Pulmonary artery endothelial cell (primary cell): ENCODE data around the gene TSPAN32. TPM values are rescaled to one million over a fixed set of nuclear protein-coding genes. Genes with fewer than 3 reads are reported as not detected.
"Not testable (repeated sequence)": the region's sequence is repeated elsewhere in the genome, so short reads cannot be mapped to it uniquely, and the experiment has no call there.

ENCODE experiments used
- DNase-seq: peaks from one replicate; pipeline ENCODE4 v3.0.0-alpha.2; 2011; ENCODE audit warnings: low read depth, low spot score
- total RNA-seq: library from RNA; depleted of rRNA; stranded (reverse); fragments of >200 nt; gene quantifications from 2 replicates; pipeline ENCODE4 v1.2.3, GENCODE V29; 2014

Gene TSPAN32
- total RNA-seq, 1 donor from 2014 or later, result not detected

DNA sequence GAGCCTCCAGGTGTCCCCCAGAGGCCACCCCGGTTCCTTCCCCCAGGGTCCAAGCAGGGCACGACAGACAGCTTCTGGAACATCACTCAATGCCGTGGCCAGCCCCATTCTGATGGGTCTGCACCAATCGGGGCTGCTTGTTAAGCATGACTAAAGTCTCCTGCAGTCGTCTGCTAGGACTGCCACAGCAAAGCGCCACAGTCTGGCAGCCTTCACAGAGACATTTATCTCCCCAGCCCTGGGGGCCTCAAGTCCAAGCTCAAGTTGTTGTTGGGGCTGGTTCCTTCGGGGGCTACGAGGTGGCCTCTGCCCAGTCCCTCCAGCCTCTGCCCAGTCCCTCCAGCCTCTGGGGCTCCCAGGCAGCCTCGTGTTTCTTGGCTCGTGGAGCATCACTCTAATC is 61.3 kb downstream of the TSPAN32 start:
- DNase-seq, result no peak

DNA sequence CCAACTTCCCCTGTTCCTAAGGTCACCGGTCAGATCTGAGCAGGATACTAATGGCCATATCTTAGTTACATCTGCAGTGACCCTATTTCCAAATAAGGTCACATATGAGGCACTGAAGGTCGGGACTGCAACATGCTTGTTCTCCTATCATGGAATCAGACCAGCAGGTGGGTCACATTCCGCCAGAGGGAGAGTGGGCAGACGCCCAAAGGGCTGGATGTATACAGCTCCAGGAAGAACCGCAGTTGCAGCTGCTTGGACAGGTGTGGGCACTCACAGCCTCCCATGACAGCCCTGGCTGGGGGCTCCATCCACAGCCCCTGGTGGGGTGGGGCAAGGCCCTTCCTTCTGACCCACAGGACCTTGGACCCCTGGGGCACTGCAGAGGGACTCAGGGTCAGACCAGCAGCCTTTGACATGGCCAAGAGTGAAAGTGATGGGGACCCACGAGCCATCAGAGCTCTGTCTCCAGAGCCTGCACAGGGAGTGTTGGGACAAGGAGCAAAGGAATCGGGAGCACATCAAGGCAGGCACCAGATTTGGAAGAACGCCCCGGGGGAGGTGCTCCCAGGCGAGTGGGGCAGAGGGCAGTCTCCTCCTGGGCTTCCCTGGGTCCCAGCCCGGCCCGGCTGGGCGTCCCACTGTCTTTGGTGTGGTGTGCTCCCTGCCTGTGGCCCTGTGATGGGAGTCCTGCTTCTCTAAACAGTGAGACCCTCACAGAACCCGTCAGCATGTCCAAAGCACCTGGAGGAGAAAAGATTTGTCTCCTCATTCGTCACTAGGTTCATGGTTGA is 62.0 kb downstream of the TSPAN32 start:
- no peak for DNase-seq

- not testable (repeated sequence) for DNase-seq
Measured at GRCh38 chr11:2364386-2364785, 62.6 kb downstream of the TSPAN32 start.

GRCh38 chr11:2365571-2366210 is 63.9 kb downstream of the TSPAN32 start:
- DNase-seq, result no peak

- DNase-seq, result no peak
Measured at GRCh38 chr11:2366276-2366675, 64.5 kb downstream of the TSPAN32 start.

- DNase-seq, result no peak
Measured at GRCh38 chr11:2366733-2367132, 64.9 kb downstream of the TSPAN32 start.

GRCh38 chr11:2367266-2368160 is 65.7 kb downstream of the TSPAN32 start:
- DNase-seq, result no peak

Other genes with a start within 250 kb of the TSPAN32 start
- gene IGF2, start 162.6 kb upstream of the TSPAN32 start, total RNA-seq, result 0.28 and 3.0 TPM in 2 replicates
- gene INS, start 140.8 kb upstream of the TSPAN32 start, total RNA-seq, result not detected in 2 replicates
- gene TH, start 130.2 kb upstream of the TSPAN32 start, total RNA-seq, result not detected in 2 replicates
- gene ASCL2, start 31.4 kb upstream of the TSPAN32 start, total RNA-seq, result not detected in 2 replicates
- not detected in 2 replicates for gene C11orf21, start 95 bp upstream of the TSPAN32 start, total RNA-seq
- gene CD81, start 75.3 kb downstream of the TSPAN32 start, total RNA-seq, result 176 and 197 TPM in 2 replicates
- gene TSSC4, start 98.7 kb downstream of the TSPAN32 start, total RNA-seq, result 63.2 and 82.5 TPM in 2 replicates
- gene TRPM5, start 142.5 kb downstream of the TSPAN32 start, total RNA-seq, result not detected in 2 replicates
- gene KCNQ1, start 143.0 kb downstream of the TSPAN32 start, total RNA-seq, result 0.04 and 0.07 TPM in 2 replicates